GM19397 (cell line): ENCODE measurements around the gene DNAJC10.
"Not testable (repeated sequence)": the region's sequence is repeated elsewhere in the genome, so short reads cannot be mapped to it uniquely, and the experiment has no call there.

ENCODE experiments used
- ATAC-seq: cut with Tn5 transposase; IDR thresholded peaks from one replicate; pipeline ENCODE4 v1.9.1; 2021; ENCODE audit warnings: mild to moderate bottlenecking, moderate library complexity; ENCODE audit not compliant: unreplicated experiment

The DNAJC10 gene

DNA sequence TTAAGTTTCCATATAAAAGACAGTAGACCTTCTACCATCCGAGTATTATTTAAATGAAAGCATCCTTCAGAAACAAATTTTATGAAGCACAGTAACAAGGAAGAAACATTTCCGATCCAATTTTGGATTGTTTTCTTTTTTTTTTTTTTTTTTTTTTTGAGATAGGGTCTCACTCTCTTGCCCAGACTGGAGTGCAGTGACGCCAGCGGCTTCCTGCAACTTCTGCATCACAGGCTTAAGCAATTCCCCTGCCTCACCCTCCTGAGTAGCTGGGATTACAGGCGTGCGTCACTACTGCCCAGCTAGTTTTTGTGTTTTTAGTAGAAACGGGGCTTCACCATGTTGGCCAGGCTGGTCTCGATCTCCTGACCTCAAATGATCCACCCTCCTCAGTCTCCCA, 3.1 kb downstream of the DNAJC10 start:
- ATAC-seq: not testable (repeated sequence)

DNA sequence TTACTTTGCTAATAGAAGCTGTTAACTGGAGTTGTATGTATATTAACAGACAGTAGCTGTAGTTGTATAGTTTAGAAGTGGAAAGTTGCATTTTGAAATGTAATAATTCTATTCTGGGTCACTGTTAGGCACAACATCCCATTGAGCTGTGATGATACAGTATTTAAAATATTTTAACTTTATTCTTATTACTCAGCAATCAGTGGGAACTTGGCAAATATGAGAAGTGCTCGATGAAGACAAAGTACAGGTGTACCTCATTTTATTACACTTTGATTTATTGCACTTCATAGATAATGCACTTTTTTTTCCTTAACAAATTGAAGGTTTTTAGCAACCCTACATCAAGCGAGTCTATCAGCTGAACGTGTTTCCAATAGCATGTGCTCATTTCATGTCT, 8.6 kb downstream of the DNAJC10 start:
- no peak for ATAC-seq

DNA sequence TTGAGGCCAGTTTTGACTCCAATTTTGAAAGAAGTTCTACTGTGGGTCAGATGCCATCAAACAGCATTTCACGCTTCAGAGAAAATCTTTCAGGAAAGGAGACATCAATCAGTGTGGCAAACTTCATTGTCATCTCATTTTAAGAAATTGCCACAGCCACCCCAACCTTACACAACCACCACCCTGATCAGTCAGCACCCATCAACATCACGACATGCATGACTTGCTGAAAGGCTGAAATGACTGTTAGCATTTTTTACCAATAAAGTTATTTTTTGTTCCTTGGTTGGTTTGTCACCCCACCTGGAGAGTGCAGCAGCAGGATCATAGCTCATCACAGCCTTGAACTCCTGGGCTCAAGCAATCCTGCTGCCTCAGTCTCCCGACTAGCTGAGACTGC, 10.4 kb downstream of the DNAJC10 start:
- no peak for ATAC-seq

DNA sequence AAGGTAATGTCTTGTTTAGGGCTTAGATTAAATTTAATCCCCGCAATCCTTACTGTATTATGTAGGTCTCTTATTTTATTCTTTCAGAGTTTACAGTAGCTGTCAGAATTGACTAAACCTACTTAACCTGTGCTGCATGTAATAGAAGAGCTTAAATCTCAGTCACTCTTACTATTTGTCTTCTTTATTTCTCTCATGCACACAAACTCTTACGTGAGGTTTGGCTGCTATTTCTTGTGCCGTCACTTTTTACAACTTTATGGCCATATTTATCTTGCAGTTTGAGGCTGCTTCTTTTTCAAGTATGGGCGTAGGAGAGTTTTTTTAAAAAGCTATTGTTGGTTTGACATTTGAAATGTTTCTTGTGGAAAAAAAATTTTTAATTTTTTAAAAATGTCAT, 12.0 kb downstream of the DNAJC10 start:
- ATAC-seq: no peak

DNA sequence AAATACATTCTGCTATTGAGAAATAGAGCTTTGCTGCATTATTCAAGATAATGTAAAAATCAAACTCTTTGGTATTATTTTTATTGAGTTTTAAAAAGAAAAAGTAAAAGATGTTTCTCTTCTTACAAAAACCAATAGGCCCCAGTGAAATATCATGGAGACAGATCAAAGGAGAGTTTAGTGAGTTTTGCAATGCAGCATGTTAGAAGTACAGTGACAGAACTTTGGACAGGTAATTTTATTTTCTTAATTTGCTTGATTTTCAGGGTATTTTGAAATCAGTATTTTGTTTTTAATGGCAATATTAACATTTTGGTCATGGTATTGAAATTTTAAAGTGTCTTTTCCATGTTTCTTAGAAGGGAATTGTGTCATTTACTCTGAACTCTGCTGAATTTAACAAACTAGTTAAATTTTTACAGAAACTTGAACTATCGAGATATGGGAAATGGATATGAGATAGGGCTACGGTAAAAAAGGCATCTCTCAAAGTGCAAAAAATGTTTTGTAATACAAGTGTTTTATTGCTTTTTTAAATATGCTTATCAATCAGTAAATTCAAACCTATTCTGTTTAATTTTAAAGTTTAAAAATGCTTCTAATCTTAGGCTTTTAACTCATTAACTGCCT, 13.8 kb downstream of the DNAJC10 start:
- ATAC-seq: no peak

DNA sequence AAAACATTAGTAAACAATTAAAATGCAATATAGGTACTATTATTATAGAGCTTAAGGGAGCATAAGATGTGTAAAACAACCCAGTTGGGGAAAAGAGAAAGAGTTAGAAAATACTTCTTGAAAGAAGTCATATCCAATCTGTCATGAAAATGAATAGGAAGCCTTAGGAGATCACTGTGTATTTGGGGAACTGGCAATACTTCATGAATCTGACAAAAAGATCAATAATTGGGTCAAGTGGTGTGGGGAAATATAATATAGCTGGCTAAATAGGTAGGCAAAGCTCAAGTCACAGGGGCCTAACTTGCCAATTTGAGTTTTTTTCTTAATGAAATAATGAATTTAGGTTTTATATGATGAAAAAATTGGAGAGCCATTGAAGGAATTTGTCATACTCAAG, 14.4 kb downstream of the DNAJC10 start:
- ATAC-seq: no peak

DNA sequence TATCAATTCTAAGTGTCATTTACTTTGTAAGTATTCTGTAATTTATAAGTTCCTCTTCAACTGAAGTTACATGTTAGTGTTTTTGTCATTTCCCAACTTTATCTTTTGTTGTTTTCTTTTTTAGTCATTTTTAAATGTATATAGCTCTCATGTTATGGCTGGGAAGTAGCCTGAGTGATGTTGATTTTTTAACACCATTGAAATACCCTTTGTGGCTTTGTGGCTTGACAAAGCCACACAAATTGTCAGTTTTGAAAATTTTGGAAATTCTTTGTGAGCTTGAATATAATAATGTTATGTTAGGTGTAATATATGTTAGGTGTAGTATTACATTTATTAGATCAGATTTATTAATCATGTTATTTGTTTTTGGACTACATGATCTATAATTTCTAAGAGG, 16.7 kb downstream of the DNAJC10 start:
- ATAC-seq: no peak

DNA sequence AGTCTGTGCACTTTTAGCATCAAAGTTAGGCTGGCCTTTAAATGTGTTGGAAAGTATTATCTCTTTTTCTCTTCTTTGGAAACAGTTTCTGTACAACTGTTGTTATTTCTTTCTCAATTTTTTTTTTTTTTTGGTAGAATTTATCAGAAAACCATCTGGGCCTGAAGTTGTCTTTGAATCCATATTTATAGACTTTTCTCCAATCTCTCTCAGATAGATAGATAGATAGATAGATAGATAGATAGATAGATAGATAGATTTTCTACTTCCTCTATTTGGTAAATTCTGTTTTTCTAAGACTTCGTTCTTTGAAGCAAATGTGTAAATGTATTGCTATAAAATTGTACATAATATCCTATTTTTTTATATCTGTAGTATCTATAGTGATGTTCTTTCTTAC, 17.5 kb downstream of the DNAJC10 start:
- no peak for ATAC-seq

DNA sequence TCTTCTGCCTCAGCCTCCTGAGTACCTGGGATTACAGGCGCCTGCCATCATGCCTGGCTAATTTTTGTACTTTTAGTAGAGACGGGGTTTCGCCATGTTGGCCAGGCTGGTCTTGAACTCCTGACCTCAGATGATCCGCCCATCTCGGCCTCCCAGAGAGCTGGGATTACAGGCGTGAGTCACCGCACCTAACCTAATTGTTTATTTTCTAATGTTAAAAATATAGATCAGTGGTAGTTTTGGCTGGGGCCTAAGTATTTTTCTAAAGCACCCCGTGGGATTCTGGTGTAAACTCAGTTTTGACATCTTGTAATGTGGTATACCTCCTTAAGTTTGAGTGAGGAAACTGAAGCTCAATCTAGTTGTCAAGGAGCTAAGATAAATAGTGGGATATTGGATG, 20.8 kb downstream of the DNAJC10 start:
- not testable (repeated sequence) for ATAC-seq

DNA sequence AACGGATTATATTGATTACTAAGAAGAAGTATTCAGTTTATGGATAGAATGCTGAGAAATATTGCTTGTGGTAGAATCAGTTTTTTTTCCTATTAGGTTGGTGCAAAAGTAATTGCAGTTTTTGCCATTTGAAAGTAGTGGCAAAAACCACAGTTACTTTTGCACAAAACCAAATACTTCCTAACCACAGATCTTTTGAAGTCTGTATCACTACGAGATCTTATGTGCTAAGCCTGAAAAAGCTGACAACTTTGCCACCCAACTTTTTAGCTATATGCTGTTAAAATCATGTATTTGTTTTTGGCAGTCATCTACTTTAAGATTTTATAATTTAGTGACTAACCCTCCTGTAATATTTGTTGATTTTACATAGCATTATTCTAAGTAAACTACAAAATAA, 24.6 kb downstream of the DNAJC10 start:
- ATAC-seq: no peak

DNA sequence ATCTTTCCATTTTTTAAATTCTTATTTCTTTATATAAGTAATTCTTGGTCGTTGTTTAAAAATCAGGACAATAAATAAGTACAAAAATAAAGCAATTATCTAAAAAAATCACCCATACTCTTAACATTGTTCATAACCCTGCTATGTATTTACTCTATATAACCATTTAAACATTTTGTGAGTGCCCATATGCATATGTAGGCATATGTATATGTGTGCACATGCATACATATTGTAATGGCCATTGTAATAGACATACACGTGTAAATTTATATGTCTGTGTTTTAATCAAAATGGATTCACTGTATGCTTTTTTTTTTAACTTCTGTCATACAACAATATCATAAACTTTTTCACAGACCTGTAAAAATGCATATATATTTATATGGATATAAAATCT, 25.6 kb downstream of the DNAJC10 start:
- ATAC-seq: no peak

DNA sequence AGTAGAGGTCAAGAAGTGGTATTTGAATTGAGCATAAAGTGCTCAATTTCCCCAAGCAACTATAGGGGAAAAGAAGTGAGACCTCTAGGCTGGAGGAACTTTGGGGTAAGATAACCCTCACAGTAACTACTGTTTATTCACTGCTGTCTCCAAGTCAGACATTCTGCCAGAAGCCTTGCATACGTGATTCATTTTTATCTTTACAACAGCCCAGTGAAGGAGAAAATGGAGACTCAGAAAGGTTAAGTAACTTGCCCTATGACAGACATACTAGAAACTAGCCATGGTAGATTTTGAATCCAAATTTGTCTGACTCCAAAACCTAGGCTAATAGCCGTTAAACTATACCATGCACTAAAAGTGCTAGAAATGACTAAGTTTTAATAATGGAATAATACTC, 28.4 kb downstream of the DNAJC10 start:
- no peak for ATAC-seq

DNA sequence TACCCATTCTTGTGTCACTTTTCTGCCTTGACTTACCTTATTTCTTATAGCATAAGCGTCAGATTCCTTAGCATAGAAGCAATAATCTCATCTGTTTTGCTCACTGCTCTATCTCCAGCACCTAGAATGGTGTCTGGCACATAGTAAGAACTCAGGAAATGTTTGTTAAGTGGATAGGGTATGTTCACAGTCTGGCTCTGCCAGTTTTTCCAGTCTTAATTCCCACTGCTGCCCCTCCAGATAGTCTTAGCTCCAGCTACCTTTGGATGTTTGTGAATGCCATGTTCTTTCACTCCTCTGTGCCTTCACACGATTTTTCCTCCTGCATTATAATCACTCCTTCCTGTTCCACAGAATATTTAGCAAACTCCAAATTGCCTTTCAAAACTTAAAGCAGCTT, 29.0 kb downstream of the DNAJC10 start:
- no peak for ATAC-seq

DNA sequence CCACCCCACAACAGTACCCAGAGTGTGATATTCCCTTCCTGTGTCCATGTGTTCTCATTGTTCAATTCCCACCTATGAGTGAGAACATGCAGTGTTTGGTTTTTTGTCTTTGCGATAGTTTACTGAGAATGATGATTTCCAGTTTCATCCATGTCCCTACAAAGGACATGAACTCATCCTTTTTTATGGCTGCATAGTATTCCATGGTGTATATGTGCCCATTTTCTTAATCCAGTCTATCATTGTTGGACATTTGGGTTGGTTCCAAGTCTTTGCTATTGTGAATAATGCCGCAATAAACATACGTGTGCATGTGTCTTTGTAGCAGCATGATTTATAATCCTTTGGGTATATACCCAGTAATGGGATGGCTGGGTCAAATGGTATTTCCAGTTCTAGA, 29.8 kb downstream of the DNAJC10 start:
- ATAC-seq: not testable (repeated sequence)

DNA sequence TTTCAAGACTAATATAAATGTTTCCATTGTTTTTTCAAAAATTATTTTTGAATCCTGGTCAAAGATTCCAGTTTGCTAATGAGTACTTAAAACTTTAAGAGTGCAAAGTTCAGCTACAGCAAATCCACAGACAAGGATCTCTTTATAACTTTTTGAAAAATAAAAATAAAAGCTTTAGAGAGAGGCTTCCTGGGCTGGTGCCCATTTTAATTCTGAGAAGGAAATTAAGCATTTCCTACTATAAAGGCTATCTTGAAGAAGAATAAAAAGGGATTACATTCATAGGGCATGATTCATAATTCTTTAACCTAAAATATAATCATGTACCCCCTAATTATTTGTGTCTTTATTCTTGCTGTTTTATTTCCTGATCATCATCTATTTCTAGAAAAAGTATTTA, 38.2 kb downstream of the DNAJC10 start:
- no peak for ATAC-seq

DNA sequence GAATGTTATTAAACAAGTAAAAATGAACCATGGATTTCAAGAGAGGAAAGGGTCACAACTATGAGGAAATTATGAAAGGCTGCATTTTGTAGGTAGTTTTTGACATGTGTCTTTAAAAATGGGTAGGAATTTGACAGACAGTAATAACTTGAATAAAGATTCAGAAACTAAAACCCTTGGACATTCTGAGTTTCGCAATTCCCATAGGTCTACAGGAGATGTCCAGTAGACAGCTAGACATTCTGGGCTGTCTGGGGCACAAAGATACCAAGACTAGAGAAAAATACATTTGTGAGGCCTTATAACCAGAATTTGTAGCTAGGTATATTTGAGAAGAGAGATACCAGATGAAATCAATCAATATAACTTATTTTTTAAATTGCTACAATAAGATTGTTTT, 42.3 kb downstream of the DNAJC10 start:
- ATAC-seq: no peak

DNA sequence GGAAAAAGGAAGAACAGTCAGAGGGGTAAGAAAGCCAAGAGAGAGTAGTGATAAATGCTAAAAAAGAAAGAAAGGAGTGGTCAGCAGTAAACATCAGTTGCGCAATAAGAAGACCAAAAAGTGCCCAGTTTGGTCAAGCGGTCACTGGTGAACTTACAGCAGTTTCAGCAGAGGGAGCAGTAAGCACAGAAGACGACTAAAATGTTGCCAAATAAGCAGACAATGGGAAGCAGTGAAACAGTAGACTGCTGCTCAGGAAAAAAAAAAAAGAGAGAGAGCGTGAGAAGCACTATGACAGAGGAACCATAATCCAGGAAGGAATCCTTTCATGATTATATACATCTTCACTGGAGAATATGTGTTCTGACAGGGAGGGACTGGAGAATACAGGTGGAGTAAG, 45.8 kb downstream of the DNAJC10 start:
- no peak for ATAC-seq

DNA sequence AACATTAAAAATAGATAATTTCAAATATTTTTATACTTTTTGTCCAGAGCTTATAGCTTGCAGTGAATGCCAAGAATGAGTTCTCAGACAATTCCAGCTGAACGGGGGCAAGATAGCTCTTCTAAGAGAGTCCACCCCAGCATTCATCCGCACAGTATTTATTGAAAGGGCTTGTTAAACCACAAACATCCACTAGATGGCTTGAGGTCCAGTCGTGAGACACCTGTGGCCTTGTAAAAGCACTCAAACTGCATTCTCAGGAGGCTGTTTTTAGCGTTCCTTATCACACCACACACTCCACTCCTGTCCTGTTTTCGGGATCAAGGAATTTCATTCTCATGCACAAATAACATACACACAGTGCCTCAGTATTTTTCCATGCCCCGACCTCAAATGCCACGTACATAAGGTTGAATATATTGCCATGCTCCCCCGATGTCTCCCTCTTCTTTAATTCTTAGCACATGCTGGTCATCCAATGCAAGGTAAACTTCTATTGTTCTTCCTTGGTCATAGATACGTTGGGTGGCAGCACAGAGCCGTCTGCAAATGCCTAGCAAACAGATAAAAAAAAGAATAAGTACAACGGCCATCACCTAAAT, 47.4 kb downstream of the DNAJC10 start:
- no peak for ATAC-seq

DNA sequence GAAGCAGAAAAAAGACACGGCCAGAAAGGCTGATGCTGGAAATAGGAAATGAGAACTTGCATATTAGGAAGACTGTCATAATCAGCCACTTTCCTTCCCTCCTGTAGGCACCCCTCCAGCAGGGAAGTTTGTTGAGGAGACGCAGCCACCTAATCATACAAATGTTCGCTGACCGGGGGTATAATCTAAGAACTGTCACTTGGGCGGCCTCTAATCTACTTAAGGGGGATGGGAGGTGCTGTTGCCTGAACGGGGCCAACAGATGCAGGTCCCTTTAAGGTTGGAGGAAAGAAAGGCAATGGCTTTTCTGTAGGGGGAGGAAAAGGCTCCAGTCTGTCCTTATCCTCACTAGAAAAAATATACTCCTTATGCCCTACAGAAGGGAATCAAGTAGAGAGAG, 50.6 kb downstream of the DNAJC10 start:
- no peak for ATAC-seq

DNA sequence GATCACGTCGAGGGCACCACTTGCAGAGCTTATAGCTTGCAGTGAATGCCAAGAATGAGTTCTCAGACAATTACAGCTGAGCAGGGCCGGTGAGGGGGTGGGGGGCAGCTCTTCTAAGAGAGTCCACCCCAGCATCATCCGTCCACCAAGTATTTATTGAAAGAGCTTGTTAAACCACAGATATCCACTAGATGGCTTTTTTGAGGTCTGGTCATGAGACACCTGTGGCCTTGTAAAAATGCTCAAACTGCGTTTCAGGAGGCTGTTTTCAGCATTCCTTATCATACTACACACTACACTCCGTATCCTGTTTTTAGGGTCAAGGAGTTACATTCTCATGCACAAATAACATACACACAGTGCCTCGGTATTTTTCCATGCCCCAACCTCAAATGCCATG, 51.5 kb downstream of the DNAJC10 start:
- ATAC-seq: no peak

DNA sequence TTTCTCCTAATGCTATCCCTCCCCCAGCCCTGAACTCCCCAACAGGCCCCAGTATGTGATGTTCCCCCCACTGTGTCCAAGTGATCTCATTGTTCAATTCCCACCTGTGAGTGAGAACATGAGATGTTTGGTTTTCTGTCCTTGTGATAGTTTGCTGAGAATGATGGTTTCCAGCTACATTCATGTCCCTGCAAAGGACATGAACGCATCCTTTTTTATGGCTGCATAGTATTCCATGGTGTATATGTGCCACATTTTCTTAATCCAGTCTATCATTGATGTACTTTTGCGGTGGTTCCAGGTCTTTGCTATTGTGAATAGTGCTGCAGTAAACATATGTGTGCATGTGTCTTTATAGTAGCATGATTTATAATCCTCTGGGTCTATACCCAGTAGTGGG, 52.9 kb downstream of the DNAJC10 start:
- not testable (repeated sequence) for ATAC-seq

DNA sequence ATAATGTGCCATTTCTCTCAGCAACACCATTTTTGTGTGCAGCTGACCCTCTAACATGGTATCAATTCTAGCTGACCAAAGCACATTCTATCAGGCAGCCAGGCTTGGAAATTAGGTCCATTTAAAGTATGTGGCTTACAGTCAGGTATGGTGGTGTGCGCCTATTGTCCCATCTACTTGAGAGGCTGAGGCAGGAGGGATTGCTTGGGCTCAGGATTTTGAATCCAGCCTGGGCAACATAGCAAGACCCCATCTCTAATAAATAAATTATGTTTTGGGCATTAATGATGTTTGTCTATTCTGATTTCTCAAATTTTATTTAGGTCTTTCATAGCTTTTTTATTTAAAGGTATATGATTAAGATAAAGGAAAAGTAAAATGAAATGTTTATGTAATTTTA, 63.3 kb downstream of the DNAJC10 start:
- ATAC-seq: no peak

DNA sequence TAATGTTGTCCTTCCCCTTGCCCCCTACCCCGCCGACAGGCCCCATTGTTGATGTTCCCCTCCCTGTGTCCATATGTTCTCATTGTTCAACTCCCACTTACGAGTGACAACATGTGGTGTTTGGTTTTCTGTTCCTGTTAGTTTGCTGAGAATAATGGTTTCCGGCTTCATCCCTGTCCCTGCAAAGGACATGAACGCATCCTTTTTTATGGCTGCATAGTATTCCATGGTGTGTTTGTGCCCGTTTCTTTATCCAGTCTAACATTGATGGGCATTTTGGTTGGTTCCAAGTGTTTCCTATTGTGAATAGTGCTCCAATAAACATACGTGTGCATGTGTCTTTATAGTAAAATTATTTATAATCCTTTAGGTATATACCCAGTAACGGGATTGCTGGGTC, 65.0 kb downstream of the DNAJC10 start:
- not testable (repeated sequence) for ATAC-seq
